ENCODE data around the gene IFNL4. TPM values are rescaled to one million over a fixed set of nuclear protein-coding genes. Genes with fewer than 3 reads are reported as not detected.
"Not testable (repeated sequence)": the region's sequence is repeated elsewhere in the genome, so short reads cannot be mapped to it uniquely, and the experiment has no call there.

The IFNL4 gene
- total and polyA plus RNA-seq, 2 experiments from 2014 or later: not detected

- TF ChIP-seq ZNF462 (CRISPR knock-in tag; IDR thresholded peaks at IDR 0.05) (no peak), CTCF (conservative IDR thresholded peaks at IDR 0.05; ENCODE audit: low read depth in 2 of 2) (no peak), CREB1 (CRISPR knock-in tag; IDR thresholded peaks at IDR 0.05; ENCODE audit: low read depth) (no peak), EZH2 (IDR thresholded peaks at IDR 0.05; ENCODE audit: low read depth, unreplicated experiment) (no peak), ZNF331 (CRISPR knock-in tag; IDR thresholded peaks at IDR 0.05; ENCODE audit: low read depth) (no peak)
These were observed 26.9 kb upstream of the IFNL4 start (continued) for GRCh38 chr19:39275578-39275977.

- H3K27ac ChIP-seq (ENCODE audit: low read depth); H3K4me1 ChIP-seq (ENCODE audit: insufficient read depth); H3K27ac Mint-ChIP-seq; H3F3A ChIP-seq (replicated peaks; ENCODE audit: low read depth); H3K79me2 ChIP-seq (replicated peaks; ENCODE audit: insufficient read depth); H3K9me2 ChIP-seq (ENCODE audit: insufficient read depth); H3K4me3 ChIP-seq; H2AFZ ChIP-seq; H3K4me3 Mint-ChIP-seq; H4K20me1 ChIP-seq (replicated peaks; ENCODE audit: insufficient read depth); H3K4me2 ChIP-seq; ATAC-seq; DNase-seq (ENCODE audit: low spot score); H3K4me1 Mint-ChIP-seq; H3K36me3 Mint-ChIP-seq (ENCODE audit: low read depth); H3K36me3 ChIP-seq (ENCODE audit: insufficient read depth); H3K9me3 Mint-ChIP-seq: not testable (repeated sequence)
- H3K27me3 Mint-ChIP-seq (ENCODE audit: insufficient read depth, low read depth, poor library complexity): peaks cover 15% of the 10 kb centered on the region
- H3K27me3 ChIP-seq (ENCODE audit: insufficient read depth): peaks cover 11% of the 10 kb centered on the region; the same call in 1 of the 2 replicates
These were observed 25.2 kb upstream of the IFNL4 start for GRCh38 chr19:39273859-39274258.

Data from GM23338 (cell line).